GM18507 (cell line): ENCODE results near the gene TMEM269.

Experiments used
- DNase-seq: peaks from one replicate; pipeline ENCODE4 v3.0.0; 2011; ENCODE audit warnings: low read depth; ENCODE audit not compliant: insufficient read length; ENCODE audit errors: extremely low spot score
- FAIRE-seq: peaks from 2 replicates; lab custom pipeline; 2011; peaks lifted over from hg19 to GRCh38; lab: Jason Lieb, UNC

TMEM269 gene

GRCh38 chr1:42841440-42842147 lies 56.8 kb downstream of the TMEM269 start:
- no peak for FAIRE-seq
- no peak for DNase-seq

DNA sequence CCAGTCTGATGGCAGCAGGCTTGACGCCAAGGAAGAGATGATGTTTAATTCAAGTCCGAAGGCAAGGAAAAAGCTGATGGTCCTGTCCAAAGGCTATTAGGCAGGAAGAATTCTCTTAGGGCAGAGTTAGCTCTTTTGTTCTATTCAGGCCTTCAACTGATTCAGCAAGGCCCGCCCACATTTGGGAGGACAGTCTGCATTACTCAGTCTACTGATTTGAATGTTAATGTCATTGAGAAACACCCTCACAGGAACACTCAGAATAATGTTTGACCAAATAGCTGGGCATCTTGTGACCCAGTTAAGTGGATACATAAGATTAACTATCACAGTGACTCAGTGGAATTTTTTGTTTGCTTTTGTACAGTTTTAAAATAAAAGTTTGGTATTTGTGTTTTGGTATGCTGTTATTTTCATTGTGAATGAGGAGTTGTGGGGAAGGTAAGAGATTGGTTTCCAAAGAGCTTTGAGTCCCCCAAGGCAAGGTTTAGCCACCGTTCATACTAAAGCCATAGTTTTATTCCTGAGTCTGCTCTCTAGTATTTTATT lies 59.9 kb downstream of the TMEM269 start:
- DNase-seq: no peak
- FAIRE-seq: no peak

GRCh38 chr1:42845193-42845592 lies 60.4 kb downstream of the TMEM269 start:
- no peak for FAIRE-seq

GRCh38 chr1:42845866-42846256 lies 61.1 kb downstream of the TMEM269 start:
- FAIRE-seq (no peak), DNase-seq (no peak)

More at GRCh38 chr1:42845193-42845592, 60.4 kb downstream of the TMEM269 start:
- no peak for DNase-seq

GRCh38 chr1:42846257-42847110 lies 61.7 kb downstream of the TMEM269 start, which contains the start of gene ZNF691:
ZNF691 (plus strand) TSS chr1:42846613; CDS start chr1:42849659, 3,046 bp downstream.
- FAIRE-seq: peak; percentile 95

DNA sequence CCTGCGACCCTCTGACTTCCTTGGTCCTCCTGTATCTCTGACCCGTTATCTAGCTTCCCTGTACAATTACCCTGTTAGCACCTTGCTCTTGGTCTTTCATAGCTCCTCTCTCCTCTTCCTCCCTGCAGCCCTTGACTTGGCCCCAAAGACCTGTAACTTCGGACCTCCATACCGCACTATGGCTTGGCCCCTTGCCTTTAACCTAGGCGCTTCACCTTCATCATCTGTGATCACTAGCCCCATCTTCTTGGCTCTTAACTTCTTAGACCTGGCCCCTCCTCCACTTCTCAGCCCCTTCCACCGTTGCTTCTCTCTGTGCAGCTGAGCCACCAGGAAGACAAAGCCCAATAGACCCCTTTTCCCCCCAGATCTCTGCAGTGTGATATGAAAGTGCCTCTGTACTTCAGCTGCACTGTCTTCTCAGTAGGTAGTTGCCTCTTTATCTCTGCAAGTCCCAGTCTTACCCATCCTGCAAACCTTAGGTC lies 62.4 kb downstream of the TMEM269 start:
- DNase-seq (no peak), FAIRE-seq (peak; percentile 53)

More at GRCh38 chr1:42846257-42847110, 61.7 kb downstream of the TMEM269 start, which contains the start of gene ZNF691:
- DNase-seq: peak; percentile 91

- DNase-seq (no peak), FAIRE-seq (peak; percentile 41)
These were observed 63.1 kb downstream of the TMEM269 start for GRCh38 chr1:42847721-42848460.

DNA sequence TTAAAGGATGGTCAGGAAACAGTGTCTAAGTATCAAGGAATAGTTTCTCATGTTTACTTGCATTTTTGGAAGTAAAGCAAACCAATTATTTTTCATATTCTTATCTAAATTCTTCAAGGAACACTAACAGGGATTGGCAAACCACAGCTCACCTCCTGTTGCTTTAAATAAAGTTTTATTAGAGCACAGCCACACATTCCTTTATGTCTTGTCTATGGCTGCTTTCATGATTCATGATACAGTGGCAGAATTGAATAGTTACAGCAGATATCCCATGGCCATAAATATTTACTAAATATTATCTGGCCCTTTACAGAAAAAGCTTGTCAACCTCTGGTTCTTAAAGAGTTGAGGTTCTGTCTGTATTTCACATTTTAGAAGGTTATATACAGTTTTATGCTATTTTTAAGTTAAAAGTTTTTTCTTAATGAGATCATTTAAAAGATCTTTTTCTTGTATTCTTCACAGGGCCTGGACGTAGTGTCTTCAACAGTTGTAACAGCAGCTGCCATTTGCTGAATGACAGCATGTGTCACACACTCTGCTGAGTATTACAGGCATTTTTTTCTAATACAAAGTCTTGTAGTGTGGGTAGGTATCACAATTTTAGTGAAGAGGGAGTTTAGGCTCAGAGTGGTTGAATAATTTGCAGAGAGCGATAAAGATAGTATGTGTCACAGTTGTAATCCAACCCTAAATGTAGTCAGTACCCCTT lies 64.2 kb downstream of the TMEM269 start:
- no peak for FAIRE-seq
- no peak for DNase-seq

- FAIRE-seq: no peak
These were observed 65.2 kb downstream of the TMEM269 start for GRCh38 chr1:42849944-42850343.

More at GRCh38 chr1:42849944-42850343, 65.2 kb downstream of the TMEM269 start:
- no peak for DNase-seq
